HepG2 (cell line): ENCODE data around the gene CCL17. TPM values are rescaled to one million over a fixed set of nuclear protein-coding genes. Genes with fewer than 3 reads are reported as not detected.

Experiments
- ATAD3A ChIP-seq: sonication (generic); formaldehyde crosslinking; IDR thresholded peaks from 2 replicates; pipeline ENCODE4 v1.4.0; 2020; ENCODE audit warnings: missing genetic modification reagents
- ATF2 ChIP-seq: sonication (generic); formaldehyde crosslinking; IDR thresholded peaks from 2 replicates; pipeline ENCODE4 v1.4.0; 2020; ENCODE audit warnings: missing genetic modification reagents
- CEBPG ChIP-seq: IDR thresholded peaks from 2 replicates; pipeline ENCODE4 v1.6.1; 2016
- EEA1 ChIP-seq: sonication (generic); formaldehyde crosslinking; IDR thresholded peaks from 2 replicates; pipeline ENCODE4 v1.5.1; 2020; ENCODE audit warnings: mild to moderate bottlenecking, missing genetic modification reagents, borderline replicate concordance
- GATA4 ChIP-seq: sonication (generic); IDR thresholded peaks from 2 replicates; pipeline ENCODE4 v1.6.1; 2016; ENCODE audit warnings: antibody characterized with exemption, low read depth, borderline replicate concordance
- GPN1 ChIP-seq: sonication (generic); formaldehyde crosslinking; IDR thresholded peaks from 2 replicates; pipeline ENCODE4 v1.5.1; 2020; ENCODE audit warnings: missing genetic modification reagents, borderline replicate concordance
- HIVEP1 ChIP-seq: sonication (generic); formaldehyde crosslinking; IDR thresholded peaks from 2 replicates; pipeline ENCODE4 v1.4.0; 2020; ENCODE audit warnings: mild to moderate bottlenecking, missing genetic modification reagents
- NFE2L2 ChIP-seq: fragments of 150-350 bp; IDR thresholded peaks from 2 replicates; pipeline ENCODE4 v1.6.1; 2014; ENCODE audit warnings: low read length
- NR2C2 ChIP-seq: sonication (generic); formaldehyde crosslinking; IDR thresholded peaks from 2 replicates; pipeline ENCODE4 v1.4.0; 2020; ENCODE audit warnings: missing genetic modification reagents, mild to moderate bottlenecking, moderate library complexity, borderline replicate concordance
- NR2F2 ChIP-seq: IDR thresholded peaks from 2 replicates; pipeline ENCODE4 v1.6.1; 2012; ENCODE audit warnings: low read depth, inconsistent platforms, borderline replicate concordance
- RFX1 ChIP-seq: fragments of 450-650 bp; IDR thresholded peaks from 2 replicates; pipeline ENCODE4 v1.6.1; 2017
- SMAD3 ChIP-seq: sonication (generic); formaldehyde crosslinking; IDR thresholded peaks from 2 replicates; pipeline ENCODE4 v1.4.0; 2020; ENCODE audit warnings: missing genetic modification reagents
- TBP ChIP-seq: sonication (generic); formaldehyde crosslinking; IDR thresholded peaks from 2 replicates; pipeline ENCODE4 v1.5.0; 2020; ENCODE audit warnings: missing genetic modification reagents
- TEAD3 ChIP-seq: optimal IDR thresholded peaks from 2 replicates; pipeline ENCODE3; 2016; ENCODE audit warnings: borderline replicate concordance
- ZBTB14 ChIP-seq: sonication (generic); formaldehyde crosslinking; IDR thresholded peaks from 2 replicates; pipeline ENCODE4 v1.4.0; 2020; ENCODE audit warnings: missing genetic modification reagents
- ZNF138 ChIP-seq: sonication (generic); formaldehyde crosslinking; IDR thresholded peaks from 2 replicates; pipeline ENCODE4 v1.5.0; 2020; ENCODE audit warnings: mild to moderate bottlenecking, low read depth, missing genetic modification reagents
- ZNF30 ChIP-seq: sonication (generic); formaldehyde crosslinking; IDR thresholded peaks from 2 replicates; pipeline ENCODE4 v1.5.0; 2020; ENCODE audit warnings: mild to moderate bottlenecking, missing genetic modification reagents
- ZNF329 ChIP-seq: sonication (generic); formaldehyde crosslinking; IDR thresholded peaks from 2 replicates; pipeline ENCODE4 v1.9.0; 2021; ENCODE audit warnings: low read depth, mild to moderate bottlenecking, missing genetic modification reagents
- ZNF354B ChIP-seq: sonication (generic); formaldehyde crosslinking; IDR thresholded peaks from 2 replicates; pipeline ENCODE4 v1.8.0; 2022; ENCODE audit warnings: mild to moderate bottlenecking, missing genetic modification reagents
- ZNF367 ChIP-seq: sonication (generic); formaldehyde crosslinking; IDR thresholded peaks from 2 replicates; pipeline ENCODE4 v1.4.0; 2020; ENCODE audit warnings: missing genetic modification reagents, borderline replicate concordance
- ZNF484 ChIP-seq: sonication (generic); formaldehyde crosslinking; IDR thresholded peaks from 2 replicates; pipeline ENCODE4 v1.5.1; 2020; ENCODE audit warnings: mild to moderate bottlenecking, low read depth, missing genetic modification reagents, borderline replicate concordance
- ZNF737 ChIP-seq: sonication (generic); formaldehyde crosslinking; IDR thresholded peaks from 2 replicates; pipeline ENCODE4 v1.5.0; 2020; ENCODE audit warnings: missing genetic modification reagents, mild to moderate bottlenecking, borderline replicate concordance
- ZNF761 ChIP-seq: sonication (generic); formaldehyde crosslinking; conservative IDR thresholded peaks from 2 replicates; pipeline ENCODE4 v1.4.0; 2020; ENCODE audit warnings: mild to moderate bottlenecking, missing genetic modification reagents
- ZNF839 ChIP-seq: sonication (generic); formaldehyde crosslinking; IDR thresholded peaks from 2 replicates; pipeline ENCODE4 v1.4.0; 2020; ENCODE audit warnings: missing genetic modification reagents, mild to moderate bottlenecking, borderline replicate concordance
- ZSCAN31 ChIP-seq: sonication (generic); formaldehyde crosslinking; IDR thresholded peaks from 2 replicates; pipeline ENCODE4 v1.5.0; 2020; ENCODE audit warnings: low read depth, mild to moderate bottlenecking, missing genetic modification reagents
- polyA plus RNA-seq, 8 experiments: library from polyadenylated mRNA; depleted of rRNA in 3 of 8; stranded (reverse) in 7 of 8; unstranded in 1 of 8; fragments of >200 nt; fragmentation: Illumina TruSeq in 4 of 8; extraction: Trizol in 4 of 8; gene quantifications; 2 replicates each; pipeline versions ENCODE4 v1.2.1 to v1.2.3, GENCODE V29; 2011 to 2016; ENCODE audit warnings: low read depth in 4 of 8, missing spikeins in 1 of 8, mixed read lengths in 1 of 8; ENCODE audit not compliant: insufficient read depth in 1 of 8
- total RNA-seq, 5 experiments: library from RNA; depleted of rRNA; stranded (reverse); fragments of >200 nt; fragmentation: Illumina TruSeq; extraction: Trizol; gene quantifications; 2 replicates each; pipeline ENCODE4 v1.2.3, GENCODE V29; 2016; ENCODE audit warnings: low read depth in 1 of 5
- TF ChIP-seq, protein P1 (sequence below): IDR thresholded peaks from 2 replicates; pipeline ENCODE4 v1.6.1; 2012; ENCODE audit warnings: low read depth, low read length, improper control_type of control experiment

CCL17 gene
- total and polyA plus RNA-seq, 2 of the 13 experiments (the other 11 are each of a cell fraction or from before 2014, with no cell fraction given) = not detected

GRCh38 chr16:57422026-57422944 lies 17.7 kb downstream of the CCL17 start (continued):
- no peak for TF ChIP-seq GPN1 (CRISPR knock-in tag)
- TF ChIP-seq NR2F2 = no peak
- TF ChIP-seq ZNF354B (CRISPR knock-in tag) = no peak
- TF ChIP-seq ZNF30 (CRISPR knock-in tag) = no peak
- no peak for TF ChIP-seq ZNF484 (CRISPR knock-in tag)
- TF ChIP-seq ZNF329 = no peak
- TF ChIP-seq ATAD3A (CRISPR knock-in tag) = no peak
- no peak for TF ChIP-seq ZNF367 (CRISPR knock-in tag)
- no peak for TF ChIP-seq NFE2L2
- no peak for TF ChIP-seq ZNF737 (CRISPR knock-in tag)
- TF ChIP-seq ZNF138 = no peak
- TF ChIP-seq TBP (CRISPR knock-in tag) = no peak
- no peak for TF ChIP-seq HIVEP1 (CRISPR knock-in tag)
- 0 out of 2 replicates have a peak, but pooled peaks have one; percentile 20 for TF ChIP-seq CEBPG (CRISPR knock-in tag)
- no peak for TF ChIP-seq ZNF761 (CRISPR knock-in tag)
- TF ChIP-seq ZSCAN31 = no peak
- TF ChIP-seq ZBTB14 (CRISPR knock-in tag) = no peak
- TF ChIP-seq ZNF839 (CRISPR knock-in tag) = no peak
- TF ChIP-seq RFX1 = no peak
- no peak for TF ChIP-seq NR2C2 (CRISPR knock-in tag)
- TF ChIP-seq EEA1 (CRISPR knock-in tag) = no peak
- TF ChIP-seq TEAD3 = no peak
- no peak for TF ChIP-seq ATF2 (CRISPR knock-in tag)
- no peak for TF ChIP-seq GATA4
- TF ChIP-seq SMAD3 = no peak
- TF ChIP-seq, protein P1, sequence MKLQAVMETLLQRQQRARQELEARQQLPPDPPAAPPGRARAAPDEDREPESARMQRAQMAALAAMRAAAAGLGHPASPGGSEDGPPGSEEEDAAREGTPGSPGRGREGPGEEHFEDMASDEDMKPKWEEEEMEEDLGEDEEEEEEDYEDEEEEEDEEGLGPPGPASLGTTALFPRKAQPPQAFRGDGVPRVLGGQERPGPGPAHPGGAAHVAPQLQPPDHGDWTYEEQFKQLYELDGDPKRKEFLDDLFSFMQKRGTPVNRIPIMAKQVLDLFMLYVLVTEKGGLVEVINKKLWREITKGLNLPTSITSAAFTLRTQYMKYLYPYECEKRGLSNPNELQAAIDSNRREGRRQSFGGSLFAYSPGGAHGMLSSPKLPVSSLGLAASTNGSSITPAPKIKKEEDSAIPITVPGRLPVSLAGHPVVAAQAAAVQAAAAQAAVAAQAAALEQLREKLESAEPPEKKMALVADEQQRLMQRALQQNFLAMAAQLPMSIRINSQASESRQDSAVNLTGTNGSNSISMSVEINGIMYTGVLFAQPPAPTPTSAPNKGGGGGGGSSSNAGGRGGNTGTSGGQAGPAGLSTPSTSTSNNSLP = peak; percentile 82; the same call in 1 of the 2 replicates
